KMS-11 (cell line): ENCODE results near the gene KCNA10.
"Not testable (repeated sequence)": the region's sequence is repeated elsewhere in the genome, so short reads cannot be mapped to it uniquely, and the experiment has no call there.

Experiments
- H2AFZ ChIP-seq: fragments of 200-600 bp; sonication (generic); 2 replicates; pipeline ENCODE4 v1.6.1; 2016; ENCODE audit warnings: antibody characterized with exemption, mixed run types, low read depth
- H3K27ac ChIP-seq: fragments of 200-600 bp; sonication (generic); 2 replicates; pipeline ENCODE4 v1.6.1; 2016; ENCODE audit warnings: mild to moderate bottlenecking, mixed run types
- H3K27me3 ChIP-seq: fragments of 200-600 bp; sonication (generic); 2 replicates; pipeline ENCODE4 v1.6.1; 2017; ENCODE audit warnings: mild to moderate bottlenecking, low read depth, mixed run types, moderate library complexity; ENCODE audit not compliant: insufficient read depth
- H3K36me3 ChIP-seq: fragments of 200-600 bp; sonication (generic); 2 replicates; pipeline ENCODE4 v1.6.1; 2017; ENCODE audit warnings: mild to moderate bottlenecking, mixed run types; ENCODE audit not compliant: insufficient read depth
- H3K4me1 ChIP-seq: fragments of 200-600 bp; sonication (generic); 2 replicates; pipeline ENCODE4 v1.6.1; 2016; ENCODE audit warnings: mild to moderate bottlenecking, low read depth, mixed run types; ENCODE audit not compliant: poor library complexity, severe bottlenecking
- H3K4me2 ChIP-seq: fragments of 200-600 bp; sonication (generic); 2 replicates; pipeline ENCODE4 v1.7.0; 2016; ENCODE audit warnings: mild to moderate bottlenecking, mixed run types
- H3K4me3 ChIP-seq: fragments of 200-600 bp; sonication (generic); IDR thresholded peaks from 2 replicates; pipeline ENCODE4 v1.6.1; 2017; ENCODE audit warnings: low read depth, low read length, mixed read lengths; ENCODE audit not compliant: insufficient read depth
- H3K79me2 ChIP-seq: fragments of 200-600 bp; sonication (generic); 2 replicates; pipeline ENCODE4 v1.6.1; 2016; ENCODE audit warnings: low read depth, mixed run types; ENCODE audit not compliant: insufficient read depth
- H3K9ac ChIP-seq: fragments of 200-600 bp; sonication (generic); 2 replicates; pipeline ENCODE4 v1.6.1; 2016; ENCODE audit warnings: mild to moderate bottlenecking, mixed run types
- H4K20me1 ChIP-seq: fragments of 200-600 bp; sonication (generic); 2 replicates; pipeline ENCODE4 v1.6.1; 2016; ENCODE audit warnings: mild to moderate bottlenecking, mixed run types; ENCODE audit not compliant: insufficient read depth
- CTCF ChIP-seq: fragments of 200-600 bp; sonication (generic); conservative IDR thresholded peaks from 2 replicates; pipeline ENCODE4 v1.6.1; 2017; ENCODE audit warnings: low read depth, mild to moderate bottlenecking, antibody characterized with exemption, low read length, moderate library complexity, mixed read lengths

KCNA10 gene

GRCh38 chr1:110511436-110511835 is 7.5 kb downstream of the KCNA10 start:
- TF ChIP-seq CTCF = no peak
- Histone ChIP-seq H3K36me3 (no peaks in the 10 kb centered on the region), H2AFZ (no peak overlapping the region), H3K27ac (no peak overlapping the region), H4K20me1 (no peaks in the 10 kb centered on the region), H3K4me3 (no peak overlapping the region), H3K9ac (no peak overlapping the region), H3K79me2 (no peaks in the 10 kb centered on the region), H3K27me3 (no peaks in the 10 kb centered on the region), H3K4me1 (no peaks in the 10 kb centered on the region), H3K4me2 (no peak overlapping the region)

GRCh38 chr1:110510921-110511320 is 8.1 kb downstream of the KCNA10 start:
- not testable (repeated sequence) for H3K36me3 ChIP-seq, H3K27me3 ChIP-seq, H3K27ac ChIP-seq, H3K4me1 ChIP-seq, H3K4me2 ChIP-seq, H4K20me1 ChIP-seq, H2AFZ ChIP-seq, H3K79me2 ChIP-seq, H3K4me3 ChIP-seq, H3K9ac ChIP-seq

- no peaks in the 10 kb centered on the region for H4K20me1 ChIP-seq
- H3K4me1 ChIP-seq = no peaks in the 10 kb centered on the region
- no peak overlapping the region for H3K4me2 ChIP-seq
- no peak overlapping the region for H2AFZ ChIP-seq
- H3K79me2 ChIP-seq = no peaks in the 10 kb centered on the region
- H3K36me3 ChIP-seq = no peaks in the 10 kb centered on the region
- no peaks in the 10 kb centered on the region for H3K27me3 ChIP-seq
- H3K4me3 ChIP-seq = no peak overlapping the region
- H3K9ac ChIP-seq = no peak overlapping the region
- no peak for TF ChIP-seq CTCF
- H3K27ac ChIP-seq = no peak overlapping the region
Measured at GRCh38 chr1:110509655-110510054, 9.3 kb downstream of the KCNA10 start.

- Histone ChIP-seq H3K4me2 (no peak overlapping the region), H3K36me3 (no peaks in the 10 kb centered on the region), H3K27ac (no peak overlapping the region), H3K27me3 (no peaks in the 10 kb centered on the region), H3K4me1 (no peaks in the 10 kb centered on the region), H2AFZ (no peak overlapping the region), H3K9ac (no peak overlapping the region), H3K79me2 (no peaks in the 10 kb centered on the region), H4K20me1 (no peaks in the 10 kb centered on the region), H3K4me3 (no peak overlapping the region)
- no peak for TF ChIP-seq CTCF
Measured at GRCh38 chr1:110508028-110508940, 10.7 kb downstream of the KCNA10 start.

- H3K4me1 ChIP-seq = no peaks in the 10 kb centered on the region
- no peak overlapping the region for H3K27ac ChIP-seq
- no peak for TF ChIP-seq CTCF
- no peak overlapping the region for H3K9ac ChIP-seq
- H2AFZ ChIP-seq = no peak overlapping the region
- no peaks in the 10 kb centered on the region for H3K79me2 ChIP-seq
- H3K4me2 ChIP-seq = no peak overlapping the region
- no peaks in the 10 kb centered on the region for H3K36me3 ChIP-seq
- no peaks in the 10 kb centered on the region for H4K20me1 ChIP-seq
- no peak overlapping the region for H3K4me3 ChIP-seq
- H3K27me3 ChIP-seq = no peaks in the 10 kb centered on the region
Measured at GRCh38 chr1:110506541-110506940, 12.4 kb downstream of the KCNA10 start.
